HCT116 (cell line): ENCODE results near the gene DCAF4. TPM values are rescaled to one million over a fixed set of nuclear protein-coding genes. Genes with fewer than 3 reads are reported as not detected.

Experiments
- ATAC-seq: fragments of 200-7000 bp; cut with Tn5 transposase; 2 replicates; pipeline ENCODE4 v1.9.1; 2020; ENCODE audit warnings: mild to moderate bottlenecking, moderate library complexity
- BruUV-seq: library from RNA; stranded (reverse); fragments of 400-500 nt; replicated peaks from 2 replicates; lab custom pipeline; 2021; lab: Mats Ljungman, UMichigan
- CTCF ChIA-PET: fragments of 300-600 bp; sonication (Branson Sonifier 250); formaldehyde crosslinking; loops from one replicate; lab custom pipeline; 2021; ENCODE audit warnings: antibody characterized with exemption; lab: Charles Lee
- POLR2A ChIA-PET: fragments of 300-600, 350-600 bp; sonication (Branson Sonifier 250); formaldehyde crosslinking; loops from one replicate; lab custom pipeline; 2021; ENCODE audit warnings: antibody characterized with exemption; lab: Charles Lee
- RAD21 ChIA-PET, 2 experiments: fragments of 300-600 bp; sonication (Branson Sonifier 250); formaldehyde crosslinking; loops; one replicate each; lab custom pipeline; 2023; ENCODE audit warnings: low total read pairs in 2 of 2; ENCODE audit not compliant: uncharacterized antibody in 2 of 2, unreplicated experiment in 2 of 2, low non-redundant PET in 1 of 2; lab: Charles Lee
- DNase-seq: peaks from one replicate; pipeline ENCODE4 v3.0.0-alpha.2; 2010; ENCODE audit warnings: low read depth, low spot score
- H2AFZ ChIP-seq: fragments of 200-600 bp; shearing (Covaris generic), sonication (generic); 2 replicates; pipeline ENCODE4 v1.6.1; 2017; ENCODE audit warnings: low read depth, mixed run types, mixed read lengths, antibody characterized with exemption, low read length; ENCODE audit not compliant: poor library complexity, severe bottlenecking
- H3K27ac ChIP-seq: 2 replicates; pipeline ENCODE4 v1.5.1; 2012; ENCODE audit warnings: low read depth, low read length
- H3K27me3 ChIP-seq: fragments of 200-600 bp; sonication (generic); 2 replicates; pipeline ENCODE4 v1.6.1; 2016; ENCODE audit warnings: mixed run types, low read length, mixed read lengths; ENCODE audit not compliant: insufficient read depth
- H3K36me3 ChIP-seq, 2 experiments: fragments of 200-500 bp in 1 of 2; fragments of 200-600 bp in 1 of 2; sonication (Bioruptor generic) in 1 of 2; sonication (generic) in 1 of 2; 2 replicates each; pipeline versions ENCODE4 v1.5.1 to v1.6.1; 2014 to 2016; ENCODE audit warnings: low read length in 2 of 2, inconsistent platforms in 1 of 2, mixed read lengths in 1 of 2, mixed run types in 1 of 2; ENCODE audit not compliant: insufficient read depth in 2 of 2, control insufficient read depth in 1 of 2
- H3K4me1 ChIP-seq, 2 experiments: fragments of 200-600 bp in 1 of 2; sonication (generic) in 1 of 2; 2 replicates each; pipeline versions ENCODE4 v1.5.1 to v1.6.1; 2012 to 2017; ENCODE audit warnings: low read length in 2 of 2, inconsistent platforms in 1 of 2, mild to moderate bottlenecking in 1 of 2, mixed read lengths in 1 of 2, mixed run types in 1 of 2, moderate library complexity in 1 of 2; ENCODE audit not compliant: insufficient read depth in 2 of 2, control insufficient read depth in 1 of 2
- H3K4me2 ChIP-seq: fragments of 200-600 bp; sonication (generic); 2 replicates; pipeline ENCODE4 v1.6.1; 2017; ENCODE audit warnings: mixed run types, low read length, mixed read lengths
- H3K4me3 ChIP-seq, 2 experiments: fragments of 200-600 bp in 1 of 2; sonication (generic) in 1 of 2; replicated peaks in 1 of 2; 2 replicates each; pipeline ENCODE4 v1.5.1; 2011 to 2016; ENCODE audit warnings: low read length in 2 of 2, control low read depth in 1 of 2, low read depth in 1 of 2, mild to moderate bottlenecking in 1 of 2, mixed read lengths in 1 of 2, mixed run types in 1 of 2
- H3K79me2 ChIP-seq: fragments of 200-600 bp; sonication (generic); 2 replicates; pipeline ENCODE4 v1.6.1; 2017; ENCODE audit warnings: mild to moderate bottlenecking, mixed run types, low read length, moderate library complexity, mixed read lengths; ENCODE audit not compliant: insufficient read depth
- H3K9ac ChIP-seq: fragments of 200-600 bp; sonication (generic); 2 replicates; pipeline ENCODE4 v1.6.1; 2016; ENCODE audit warnings: low read length, mixed read lengths
- H3K9me2 ChIP-seq: fragments of 200-600 bp; sonication (generic), shearing (Covaris generic); 2 replicates; pipeline ENCODE4 v1.6.1; 2017; ENCODE audit warnings: mixed run types, mild to moderate bottlenecking, moderate library complexity; ENCODE audit not compliant: insufficient read depth
- H3K9me3 ChIP-seq, 2 experiments: fragments of 200-500 bp in 1 of 2; fragments of 200-600 bp in 1 of 2; sonication (Bioruptor generic) in 1 of 2; sonication (generic) in 1 of 2; 2 replicates each; pipeline ENCODE4 v1.6.1; 2014 to 2017; ENCODE audit warnings: low read length in 2 of 2, mixed read lengths in 2 of 2, inconsistent platforms in 1 of 2, low read depth in 1 of 2, mild to moderate bottlenecking in 1 of 2, mixed run types in 1 of 2, moderate library complexity in 1 of 2; ENCODE audit not compliant: control insufficient read depth in 1 of 2, insufficient read depth in 1 of 2
- H4K20me1 ChIP-seq: fragments of 200-600 bp; sonication (generic), shearing (Covaris generic); 2 replicates; pipeline ENCODE4 v1.6.1; 2017; ENCODE audit warnings: mixed run types, mild to moderate bottlenecking, moderate library complexity; ENCODE audit not compliant: insufficient read depth
- CBX3 ChIP-seq: IDR thresholded peaks from 2 replicates; pipeline ENCODE4 v1.6.1; 2012; ENCODE audit warnings: low read depth
- CEBPB ChIP-seq: IDR thresholded peaks from 2 replicates; pipeline ENCODE4 v1.6.1; 2012; ENCODE audit warnings: low read depth
- EZH2 ChIP-seq: fragments of 200-600 bp; sonication (generic); IDR thresholded peaks from 2 replicates; pipeline ENCODE4 v1.6.1; 2017; ENCODE audit warnings: antibody characterized with exemption, mixed run types
- EZH2phosphoT487 ChIP-seq: fragments of 200-600 bp; IDR thresholded peaks from 2 replicates; pipeline ENCODE4 v1.6.1; 2018; ENCODE audit warnings: antibody characterized with exemption, borderline replicate concordance
- JUND ChIP-seq: IDR thresholded peaks from 2 replicates; pipeline ENCODE4 v1.6.1; 2012
- POLR2A ChIP-seq: IDR thresholded peaks from 2 replicates; pipeline ENCODE4 v1.7.0; 2011; ENCODE audit warnings: borderline replicate concordance; ENCODE audit not compliant: insufficient read depth, insufficient read length; ENCODE audit errors: extremely low read depth
- RAD21 ChIP-seq: IDR thresholded peaks from 2 replicates; pipeline ENCODE4 v1.6.1; 2012; ENCODE audit warnings: low read depth, mild to moderate bottlenecking
- SIN3A ChIP-seq: IDR thresholded peaks from 2 replicates; pipeline ENCODE4 v1.6.1; 2012; ENCODE audit warnings: low read depth
- SRF ChIP-seq: IDR thresholded peaks from 2 replicates; pipeline ENCODE4 v1.6.1; 2012; ENCODE audit warnings: low read depth
- YY1 ChIP-seq: IDR thresholded peaks from 2 replicates; pipeline ENCODE4 v1.6.1; 2011; ENCODE audit warnings: low read length, low read depth, moderate library complexity, mild to moderate bottlenecking; ENCODE audit not compliant: insufficient replicate concordance; ENCODE audit errors: extremely low read depth
- ZFX ChIP-seq: fragments of 450-650 bp; IDR thresholded peaks from 2 replicates; pipeline ENCODE4 v1.6.1; 2017
- ZNF274 ChIP-seq: fragments of 200-500 bp; sonication (Bioruptor generic); IDR thresholded peaks from 2 replicates; pipeline ENCODE4 v1.6.1; 2014; ENCODE audit warnings: mild to moderate bottlenecking, low read depth, low read length, inconsistent platforms
- intact Hi-C: fragments of 100-400 bp; cut with micrococcal nuclease; formaldehyde crosslinking; loops from 2 replicates; pipeline ENCODE4 v1.10.0; 2022
- total RNA-seq: library from RNA; stranded (reverse); gene quantifications from one replicate; pipeline ENCODE4 v1.2.1, GENCODE V29; 2021; ENCODE audit not compliant: unreplicated experiment
- TF ChIP-seq, protein P1 (sequence below), 3 experiments: fragments of 200-600 bp in 1 of 3; sonication (generic) in 1 of 3; IDR thresholded peaks in 2 of 3; conservative IDR thresholded peaks in 1 of 3; 2 replicates each; pipeline ENCODE4 v1.5.1; 2012 to 2017; ENCODE audit warnings: low read depth in 2 of 3, low read length in 2 of 3, antibody characterized with exemption in 1 of 3, borderline replicate concordance in 1 of 3, control low read depth in 1 of 3, mild to moderate bottlenecking in 1 of 3, mixed read lengths in 1 of 3, mixed run types in 1 of 3, moderate library complexity in 1 of 3; ENCODE audit not compliant: insufficient read depth in 1 of 3
- TF ChIP-seq, protein P2 (sequence below): IDR thresholded peaks from 2 replicates; pipeline ENCODE4 v1.6.1; 2011; ENCODE audit warnings: mild to moderate bottlenecking, low read length, moderate library complexity; ENCODE audit not compliant: insufficient replicate concordance; ENCODE audit errors: extremely low read depth
- TF ChIP-seq, protein P3 (sequence below): IDR thresholded peaks from 2 replicates; pipeline ENCODE4 v1.6.1; 2012

Gene DCAF4
- total RNA-seq, 1 experiment from 2014 or later, result 19.3 TPM

DNA sequence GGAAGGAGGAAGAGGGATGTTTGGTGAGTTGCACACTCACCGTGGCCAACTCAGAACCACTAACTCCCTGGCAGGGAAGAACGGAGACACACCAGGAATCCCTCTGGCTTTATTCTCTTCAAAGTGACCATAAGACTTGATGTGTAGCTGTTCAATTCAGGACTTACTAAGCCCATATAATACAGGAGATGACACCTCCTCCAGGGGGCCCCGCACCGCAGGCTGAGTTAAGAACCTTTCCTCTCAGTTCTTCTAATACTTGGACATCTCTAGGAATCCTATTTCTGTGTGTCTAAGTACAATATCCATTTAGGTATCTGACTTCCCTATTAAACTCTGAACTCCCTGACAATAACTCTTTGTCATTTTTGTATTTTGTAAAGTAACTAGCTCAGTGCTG is 49.5 kb downstream of the DCAF4 start:
- TF ChIP-seq ZFX (no peak), RAD21 (peak; percentile 59), EZH2 (no peak), CBX3 (no peak)
- TF ChIP-seq, protein P1, sequence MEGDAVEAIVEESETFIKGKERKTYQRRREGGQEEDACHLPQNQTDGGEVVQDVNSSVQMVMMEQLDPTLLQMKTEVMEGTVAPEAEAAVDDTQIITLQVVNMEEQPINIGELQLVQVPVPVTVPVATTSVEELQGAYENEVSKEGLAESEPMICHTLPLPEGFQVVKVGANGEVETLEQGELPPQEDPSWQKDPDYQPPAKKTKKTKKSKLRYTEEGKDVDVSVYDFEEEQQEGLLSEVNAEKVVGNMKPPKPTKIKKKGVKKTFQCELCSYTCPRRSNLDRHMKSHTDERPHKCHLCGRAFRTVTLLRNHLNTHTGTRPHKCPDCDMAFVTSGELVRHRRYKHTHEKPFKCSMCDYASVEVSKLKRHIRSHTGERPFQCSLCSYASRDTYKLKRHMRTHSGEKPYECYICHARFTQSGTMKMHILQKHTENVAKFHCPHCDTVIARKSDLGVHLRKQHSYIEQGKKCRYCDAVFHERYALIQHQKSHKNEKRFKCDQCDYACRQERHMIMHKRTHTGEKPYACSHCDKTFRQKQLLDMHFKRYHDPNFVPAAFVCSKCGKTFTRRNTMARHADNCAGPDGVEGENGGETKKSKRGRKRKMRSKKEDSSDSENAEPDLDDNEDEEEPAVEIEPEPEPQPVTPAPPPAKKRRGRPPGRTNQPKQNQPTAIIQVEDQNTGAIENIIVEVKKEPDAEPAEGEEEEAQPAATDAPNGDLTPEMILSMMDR (IDR thresholded peaks at IDR 0.05 in 2 of 3, conservative IDR thresholded peaks at IDR 0.05 in 1 of 3; ENCODE audit: borderline replicate concordance in 1 of 3, insufficient read depth in 1 of 3, low read depth in 2 of 3, low read length in 2 of 3), result peak in 2 of 3 experiments; percentile 45 to 51; a peak in 4 of 6 replicates
- ChIA-PET POLR2A (no interaction called here), RAD21 (no interaction called here), CTCF (interaction anchor here (0.9 to 1.2 kb wide), 2 partner anchors 74 to 496 kb away, joined by 4 to 6 read pairs; no protein-coding TSS in a partner anchor)
- Histone ChIP-seq H3K79me2 (no peaks in the 10 kb centered on the region), H3K27ac (no peak overlapping the region), H2AFZ (no peak overlapping the region), H3K27me3 (no peaks in the 10 kb centered on the region), H3K9ac (no peak overlapping the region), H3K9me2 (no peaks in the 10 kb centered on the region), H3K4me1 (no peaks in the 10 kb centered on the region), H3K36me3 (no peaks in the 10 kb centered on the region), H3K4me3 (no peak overlapping the region), H4K20me1 (no peaks in the 10 kb centered on the region), H3K9me3 (no peaks in the 10 kb centered on the region), H3K4me2 (no peak overlapping the region)
- peak; percentile 79 for ATAC-seq
- no peak for DNase-seq
- intact Hi-C loops, result no loop called here
- BruUV-seq, result no TSS peak

DNA sequence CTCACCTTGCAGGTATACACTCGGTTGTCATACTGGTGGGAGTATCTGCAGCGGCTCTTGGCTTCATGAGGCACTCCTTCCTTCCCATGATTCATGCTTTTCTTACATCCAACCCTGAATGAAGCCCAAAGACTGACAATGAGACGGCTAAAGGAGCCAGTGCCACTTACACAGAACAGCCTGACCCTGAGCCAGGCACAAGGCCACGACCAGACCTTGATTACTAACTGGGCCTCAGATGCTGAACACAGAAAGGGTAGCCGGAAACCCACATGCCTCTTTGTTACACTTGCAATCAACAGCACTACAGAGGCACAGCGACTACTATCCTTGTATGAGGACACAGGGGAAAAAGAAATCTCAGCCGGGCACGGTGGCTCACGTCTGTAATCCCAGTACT is 52.6 kb downstream of the DCAF4 start:
- H3K27ac ChIP-seq, result no peak overlapping the region
- no peaks in the 10 kb centered on the region for H3K4me1 ChIP-seq
- H3K36me3 ChIP-seq, result no peaks in the 10 kb centered on the region; a peak in 1 of 4 replicates
- no peaks in the 10 kb centered on the region for H3K9me3 ChIP-seq
- H3K4me3 ChIP-seq, result no peak overlapping the region
- H4K20me1 ChIP-seq, result no peaks in the 10 kb centered on the region
- no peaks in the 10 kb centered on the region for H3K79me2 ChIP-seq
- ChIA-PET POLR2A (no interaction called here), RAD21 (no interaction called here), CTCF (no interaction called here)
- no peak overlapping the region for H3K4me2 ChIP-seq
- intact Hi-C loops, result no loop called here
- ATAC-seq, result no peak
- TF ChIP-seq POLR2A (no peak), CEBPB (no peak), JUND (no peak), YY1 (no peak), SRF (no peak), ZNF274 (no peak), ZFX (no peak), SIN3A (no peak), EZH2phosphoT487 (no peak), CBX3 (no peak)
- TF ChIP-seq, protein P2, sequence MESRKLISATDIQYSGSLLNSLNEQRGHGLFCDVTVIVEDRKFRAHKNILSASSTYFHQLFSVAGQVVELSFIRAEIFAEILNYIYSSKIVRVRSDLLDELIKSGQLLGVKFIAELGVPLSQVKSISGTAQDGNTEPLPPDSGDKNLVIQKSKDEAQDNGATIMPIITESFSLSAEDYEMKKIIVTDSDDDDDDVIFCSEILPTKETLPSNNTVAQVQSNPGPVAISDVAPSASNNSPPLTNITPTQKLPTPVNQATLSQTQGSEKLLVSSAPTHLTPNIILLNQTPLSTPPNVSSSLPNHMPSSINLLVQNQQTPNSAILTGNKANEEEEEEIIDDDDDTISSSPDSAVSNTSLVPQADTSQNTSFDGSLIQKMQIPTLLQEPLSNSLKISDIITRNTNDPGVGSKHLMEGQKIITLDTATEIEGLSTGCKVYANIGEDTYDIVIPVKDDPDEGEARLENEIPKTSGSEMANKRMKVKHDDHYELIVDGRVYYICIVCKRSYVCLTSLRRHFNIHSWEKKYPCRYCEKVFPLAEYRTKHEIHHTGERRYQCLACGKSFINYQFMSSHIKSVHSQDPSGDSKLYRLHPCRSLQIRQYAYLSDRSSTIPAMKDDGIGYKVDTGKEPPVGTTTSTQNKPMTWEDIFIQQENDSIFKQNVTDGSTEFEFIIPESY, result no peak
- TF ChIP-seq, protein P3, sequence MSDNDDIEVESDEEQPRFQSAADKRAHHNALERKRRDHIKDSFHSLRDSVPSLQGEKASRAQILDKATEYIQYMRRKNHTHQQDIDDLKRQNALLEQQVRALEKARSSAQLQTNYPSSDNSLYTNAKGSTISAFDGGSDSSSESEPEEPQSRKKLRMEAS, result no peak
- H3K9ac ChIP-seq, result no peak overlapping the region
- H2AFZ ChIP-seq, result no peak overlapping the region
- BruUV-seq, result no TSS peak
- H3K9me2 ChIP-seq, result no peaks in the 10 kb centered on the region
- DNase-seq, result no peak
- no peaks in the 10 kb centered on the region for H3K27me3 ChIP-seq
